Measurements from ENCODE around the gene PLEK2.

DNA sequence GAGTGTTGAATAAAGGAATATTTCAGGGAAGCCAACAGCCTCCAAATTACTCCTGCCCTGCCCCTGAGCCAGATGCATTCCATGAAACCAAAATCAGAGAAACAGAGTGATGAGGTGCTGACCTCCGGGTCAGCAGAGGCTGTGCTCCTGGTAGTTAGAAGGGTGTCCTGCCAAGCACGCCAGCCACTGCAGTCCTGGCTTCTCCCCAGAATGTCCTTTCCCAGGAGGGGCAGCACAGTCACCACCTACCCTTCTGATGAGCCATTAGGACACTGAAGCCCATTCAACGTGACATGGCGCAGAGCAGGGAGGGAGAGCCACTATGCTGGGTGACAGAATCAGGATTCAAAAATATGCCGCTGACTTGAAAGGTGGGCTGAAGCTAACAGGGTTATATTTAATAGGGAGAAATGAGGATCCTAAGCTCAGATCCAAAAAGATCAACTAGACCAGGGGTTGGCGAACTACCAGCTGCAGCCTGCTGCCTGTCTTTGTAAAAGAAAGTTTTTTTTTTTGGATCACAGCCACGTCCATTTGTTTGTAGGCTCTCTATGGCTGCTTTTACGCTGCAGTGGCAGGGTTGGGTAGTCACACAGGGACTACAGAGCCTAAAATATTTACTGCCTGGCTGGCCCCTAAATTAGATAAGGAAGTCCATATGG lies 34.5 kb upstream of the PLEK2 start:
- TF ChIP-seq, protein P1, sequence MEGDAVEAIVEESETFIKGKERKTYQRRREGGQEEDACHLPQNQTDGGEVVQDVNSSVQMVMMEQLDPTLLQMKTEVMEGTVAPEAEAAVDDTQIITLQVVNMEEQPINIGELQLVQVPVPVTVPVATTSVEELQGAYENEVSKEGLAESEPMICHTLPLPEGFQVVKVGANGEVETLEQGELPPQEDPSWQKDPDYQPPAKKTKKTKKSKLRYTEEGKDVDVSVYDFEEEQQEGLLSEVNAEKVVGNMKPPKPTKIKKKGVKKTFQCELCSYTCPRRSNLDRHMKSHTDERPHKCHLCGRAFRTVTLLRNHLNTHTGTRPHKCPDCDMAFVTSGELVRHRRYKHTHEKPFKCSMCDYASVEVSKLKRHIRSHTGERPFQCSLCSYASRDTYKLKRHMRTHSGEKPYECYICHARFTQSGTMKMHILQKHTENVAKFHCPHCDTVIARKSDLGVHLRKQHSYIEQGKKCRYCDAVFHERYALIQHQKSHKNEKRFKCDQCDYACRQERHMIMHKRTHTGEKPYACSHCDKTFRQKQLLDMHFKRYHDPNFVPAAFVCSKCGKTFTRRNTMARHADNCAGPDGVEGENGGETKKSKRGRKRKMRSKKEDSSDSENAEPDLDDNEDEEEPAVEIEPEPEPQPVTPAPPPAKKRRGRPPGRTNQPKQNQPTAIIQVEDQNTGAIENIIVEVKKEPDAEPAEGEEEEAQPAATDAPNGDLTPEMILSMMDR (conservative IDR thresholded peaks at IDR 0.05 in 1 of 2, IDR thresholded peaks at IDR 0.05 in 1 of 2; ENCODE audit: extremely low read depth in 1 of 2, insufficient read depth in 1 of 2, low read depth in 1 of 2, low read length in 2 of 2) = no peak
- no peak for TF ChIP-seq EZH2 (IDR thresholded peaks at IDR 0.05; ENCODE audit: borderline replicate concordance, low read length)

All from mammary epithelial cell (primary cell).